Measurements from ENCODE around the gene FNIP2.

DNA sequence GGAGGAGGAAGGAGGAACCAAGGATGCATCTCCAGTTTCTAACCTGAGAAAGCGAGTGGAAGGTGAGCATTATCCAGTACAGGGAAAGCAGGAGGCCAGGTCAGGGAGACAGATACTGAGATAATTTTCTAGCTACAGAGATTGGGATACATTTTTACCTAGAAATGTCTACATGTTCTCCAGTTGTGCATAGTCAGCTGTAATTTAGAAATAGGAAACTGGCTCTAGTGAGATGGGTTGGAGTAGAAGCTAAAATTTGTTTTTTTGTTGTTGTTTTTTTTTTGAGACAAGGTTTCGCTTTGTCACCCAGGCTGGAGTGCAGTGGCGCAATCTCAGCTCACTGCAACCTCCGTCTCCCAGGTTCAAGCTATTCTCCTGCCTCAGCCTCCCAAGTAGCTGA lies 71.3 kb downstream of the FNIP2 start:
- TF ChIP-seq, protein P1, sequence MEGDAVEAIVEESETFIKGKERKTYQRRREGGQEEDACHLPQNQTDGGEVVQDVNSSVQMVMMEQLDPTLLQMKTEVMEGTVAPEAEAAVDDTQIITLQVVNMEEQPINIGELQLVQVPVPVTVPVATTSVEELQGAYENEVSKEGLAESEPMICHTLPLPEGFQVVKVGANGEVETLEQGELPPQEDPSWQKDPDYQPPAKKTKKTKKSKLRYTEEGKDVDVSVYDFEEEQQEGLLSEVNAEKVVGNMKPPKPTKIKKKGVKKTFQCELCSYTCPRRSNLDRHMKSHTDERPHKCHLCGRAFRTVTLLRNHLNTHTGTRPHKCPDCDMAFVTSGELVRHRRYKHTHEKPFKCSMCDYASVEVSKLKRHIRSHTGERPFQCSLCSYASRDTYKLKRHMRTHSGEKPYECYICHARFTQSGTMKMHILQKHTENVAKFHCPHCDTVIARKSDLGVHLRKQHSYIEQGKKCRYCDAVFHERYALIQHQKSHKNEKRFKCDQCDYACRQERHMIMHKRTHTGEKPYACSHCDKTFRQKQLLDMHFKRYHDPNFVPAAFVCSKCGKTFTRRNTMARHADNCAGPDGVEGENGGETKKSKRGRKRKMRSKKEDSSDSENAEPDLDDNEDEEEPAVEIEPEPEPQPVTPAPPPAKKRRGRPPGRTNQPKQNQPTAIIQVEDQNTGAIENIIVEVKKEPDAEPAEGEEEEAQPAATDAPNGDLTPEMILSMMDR (IDR thresholded peaks at IDR 0.05) = no peak
- no peak for TF ChIP-seq POLR2AphosphoS5 (IDR thresholded peaks at IDR 0.05)

Measured in prostate gland (tissue), 2 donors.